ENCODE measurements around the gene SETD7. TPM values are rescaled to one million over a fixed set of nuclear protein-coding genes. Genes with fewer than 3 reads are reported as not detected.

Gene SETD7
- total and polyA plus RNA-seq, 2 donors (not counting 1 experiment from before 2014, with no cell fraction given), result 5.1 to 13.0 TPM

DNA sequence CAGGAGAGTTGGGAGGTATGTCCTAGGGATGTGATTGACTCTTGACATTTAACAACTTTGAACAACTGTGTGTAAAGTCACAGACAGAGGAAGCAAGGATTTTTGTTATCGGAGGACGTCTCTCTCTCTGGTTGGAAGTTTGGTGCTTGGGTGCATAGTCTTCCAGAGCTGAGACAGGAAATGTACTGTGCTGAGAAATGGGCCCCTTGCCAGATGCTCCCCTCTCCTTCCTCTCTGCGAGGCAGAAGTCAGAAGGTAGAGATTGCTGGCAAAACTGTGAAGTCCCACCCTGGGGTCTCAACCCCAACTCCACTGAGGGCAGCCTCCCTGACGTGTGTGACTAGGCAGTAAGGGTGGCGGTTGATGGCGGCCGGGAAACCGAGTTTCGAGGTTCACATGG, 49.2 kb downstream of the SETD7 start:
- ATAC-seq (ENCODE audit: low read depth) (no peak), DNase-seq (no peak)
- TF ChIP-seq, protein P1, sequence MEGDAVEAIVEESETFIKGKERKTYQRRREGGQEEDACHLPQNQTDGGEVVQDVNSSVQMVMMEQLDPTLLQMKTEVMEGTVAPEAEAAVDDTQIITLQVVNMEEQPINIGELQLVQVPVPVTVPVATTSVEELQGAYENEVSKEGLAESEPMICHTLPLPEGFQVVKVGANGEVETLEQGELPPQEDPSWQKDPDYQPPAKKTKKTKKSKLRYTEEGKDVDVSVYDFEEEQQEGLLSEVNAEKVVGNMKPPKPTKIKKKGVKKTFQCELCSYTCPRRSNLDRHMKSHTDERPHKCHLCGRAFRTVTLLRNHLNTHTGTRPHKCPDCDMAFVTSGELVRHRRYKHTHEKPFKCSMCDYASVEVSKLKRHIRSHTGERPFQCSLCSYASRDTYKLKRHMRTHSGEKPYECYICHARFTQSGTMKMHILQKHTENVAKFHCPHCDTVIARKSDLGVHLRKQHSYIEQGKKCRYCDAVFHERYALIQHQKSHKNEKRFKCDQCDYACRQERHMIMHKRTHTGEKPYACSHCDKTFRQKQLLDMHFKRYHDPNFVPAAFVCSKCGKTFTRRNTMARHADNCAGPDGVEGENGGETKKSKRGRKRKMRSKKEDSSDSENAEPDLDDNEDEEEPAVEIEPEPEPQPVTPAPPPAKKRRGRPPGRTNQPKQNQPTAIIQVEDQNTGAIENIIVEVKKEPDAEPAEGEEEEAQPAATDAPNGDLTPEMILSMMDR (IDR thresholded peaks at IDR 0.05), result no peak
- no peak for TF ChIP-seq EZH2 (IDR thresholded peaks at IDR 0.05; ENCODE audit: borderline replicate concordance, insufficient read depth, low read depth, low read length, poor library complexity, severe bottlenecking)
- H3K9me3 ChIP-seq (ENCODE audit: control extremely low read depth in 1 of 3, control insufficient read depth in 2 of 3, insufficient read depth in 1 of 3, low read length in 2 of 3), result peaks cover 0 to 4% (median 0%) of the 10 kb centered on the region in 3 donors
- H3K27ac ChIP-seq (ENCODE audit: low read length in 2 of 2), result no peak overlapping the region
- Mint-ChIP-seq H3K4me1 (no peaks in the 10 kb centered on the region), H3K9me3 (ENCODE audit: insufficient read depth) (no peaks in the 10 kb centered on the region), H3K4me3 (no peak overlapping the region), H3K27me3 (no peaks in the 10 kb centered on the region), H3K27ac (no peak overlapping the region)
- no peaks in the 10 kb centered on the region for H3K79me2 ChIP-seq (ENCODE audit: control insufficient read depth, insufficient read depth, low read length)
- no peaks in the 10 kb centered on the region for H3K27me3 ChIP-seq (replicated peaks in 1 of 4; ENCODE audit: control extremely low read depth in 1 of 4, control insufficient read depth in 3 of 4, insufficient read depth in 4 of 4, low read length in 3 of 4)
- intact Hi-C loops (cut with micrococcal nuclease), result no loop called here
- H3K4me1 ChIP-seq (ENCODE audit: control insufficient read depth in 2 of 2, insufficient read depth in 2 of 2, low read length in 2 of 2), result no peaks in the 10 kb centered on the region
- H3K4me2 ChIP-seq (replicated peaks; ENCODE audit: low read depth, low read length, poor library complexity, severe bottlenecking), result no peak overlapping the region
- ChIA-PET CTCF (no interaction called here), POLR2A (no interaction called here)
- no peak overlapping the region for H3K9ac ChIP-seq (ENCODE audit: low read length)
- no peaks in the 10 kb centered on the region for H4K20me1 ChIP-seq (ENCODE audit: control insufficient read depth, insufficient read depth, low read length, poor library complexity, severe bottlenecking)
- H3K36me3 ChIP-seq (replicated peaks in 1 of 2; ENCODE audit: control extremely low read depth in 1 of 2, control insufficient read depth in 1 of 2, extremely low read depth in 1 of 2, insufficient read depth in 2 of 2, low read length in 1 of 2), result peaks cover 10 to 35% of the 10 kb centered on the region in 2 experiments
- H3K4me3 ChIP-seq (ENCODE audit: control extremely low read depth in 1 of 5, extremely low read depth in 1 of 5, insufficient read depth in 1 of 5, low read depth in 2 of 5, low read length in 4 of 5), result no peak overlapping the region
- WGBS (ENCODE audit: insufficient coverage), result 96% methylated on average over 6 of the region's 9 CpGs
- H2AFZ ChIP-seq (ENCODE audit: insufficient read depth, low read depth, low read length, poor library complexity, severe bottlenecking), result no peak overlapping the region

DNA sequence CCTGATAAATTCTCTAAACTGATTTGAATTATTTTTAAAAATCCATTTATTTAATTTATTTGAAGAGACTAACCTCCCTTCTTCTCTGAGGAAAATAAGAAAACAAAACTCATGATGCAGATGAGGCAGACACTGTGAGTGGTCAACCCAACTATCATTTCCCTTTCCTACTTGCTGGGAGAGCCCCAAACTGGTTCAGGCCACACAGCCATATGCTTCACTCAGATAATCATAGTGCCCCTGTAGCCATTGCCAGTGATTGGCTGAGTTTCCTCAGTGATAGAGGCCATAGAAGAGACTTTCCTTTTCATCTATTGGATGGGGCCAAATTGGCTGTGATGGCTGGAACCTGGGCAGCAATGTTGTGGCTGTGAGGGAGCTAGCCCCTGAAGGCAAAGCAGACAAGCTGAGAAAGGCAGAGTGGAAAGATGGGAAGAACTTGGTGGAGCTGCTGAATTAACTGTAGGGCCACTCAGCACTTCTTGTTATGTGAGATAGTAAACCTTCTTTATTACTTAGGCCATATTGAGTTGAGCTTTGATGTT, 52.3 kb downstream of the SETD7 start:
- DNase-seq (no peak), ATAC-seq (ENCODE audit: low read depth) (no peak)
- Mint-ChIP-seq H3K27ac (no peak overlapping the region), H3K9me3 (ENCODE audit: insufficient read depth) (no peaks in the 10 kb centered on the region), H3K4me3 (no peak overlapping the region), H3K4me1 (no peaks in the 10 kb centered on the region), H3K27me3 (no peaks in the 10 kb centered on the region)
- Histone ChIP-seq H3K4me3 (ENCODE audit: control extremely low read depth in 1 of 5, extremely low read depth in 1 of 5, insufficient read depth in 1 of 5, low read depth in 2 of 5, low read length in 4 of 5) (no peak overlapping the region), H4K20me1 (ENCODE audit: control insufficient read depth, insufficient read depth, low read length, poor library complexity, severe bottlenecking) (no peaks in the 10 kb centered on the region), H3K36me3 (replicated peaks in 1 of 2; ENCODE audit: control extremely low read depth in 1 of 2, control insufficient read depth in 1 of 2, extremely low read depth in 1 of 2, insufficient read depth in 2 of 2, low read length in 1 of 2) (peaks cover 0 to 7% of the 10 kb centered on the region in 2 experiments), H3K4me2 (replicated peaks; ENCODE audit: low read depth, low read length, poor library complexity, severe bottlenecking) (no peak overlapping the region), H3K27ac (ENCODE audit: low read length in 2 of 2) (no peak overlapping the region), H3K9ac (ENCODE audit: low read length) (no peak overlapping the region), H2AFZ (ENCODE audit: insufficient read depth, low read depth, low read length, poor library complexity, severe bottlenecking) (no peak overlapping the region), H3K4me1 (ENCODE audit: control insufficient read depth in 2 of 2, insufficient read depth in 2 of 2, low read length in 2 of 2) (no peaks in the 10 kb centered on the region), H3K79me2 (ENCODE audit: control insufficient read depth, insufficient read depth, low read length) (no peaks in the 10 kb centered on the region), H3K27me3 (replicated peaks in 1 of 4; ENCODE audit: control extremely low read depth in 1 of 4, control insufficient read depth in 3 of 4, insufficient read depth in 4 of 4, low read length in 3 of 4) (no peaks in the 10 kb centered on the region), H3K9me3 (ENCODE audit: control extremely low read depth in 1 of 3, control insufficient read depth in 2 of 3, insufficient read depth in 1 of 3, low read length in 2 of 3) (peaks cover 0 to 4% (median 0%) of the 10 kb centered on the region in 3 donors)
- intact Hi-C loops (cut with micrococcal nuclease), result no loop called here
- ChIA-PET POLR2A (interaction anchor here (0.6 kb wide), 1 partner anchor 51 kb away, joined by 3 read pairs; no protein-coding TSS in a partner anchor), CTCF (interaction anchor here (1.8 kb wide), 1 partner anchor 473 kb away, joined by 7 read pairs; no protein-coding TSS in a partner anchor)
- TF ChIP-seq, protein P1 (IDR thresholded peaks at IDR 0.05), result no peak
- no peak for TF ChIP-seq EZH2 (IDR thresholded peaks at IDR 0.05; ENCODE audit: borderline replicate concordance, insufficient read depth, low read depth, low read length, poor library complexity, severe bottlenecking)

Measured in B cell (primary cell).